ENCODE data around the gene KNDC1.

- no peak for TF ChIP-seq POLR2A (IDR thresholded peaks at IDR 0.05)
- no peak for TF ChIP-seq CTCF (IDR thresholded peaks at IDR 0.05)
Measured at GRCh38 chr10:133177380-133178157, 17.6 kb downstream of the KNDC1 start.

All from Peyer's patch (tissue), 4 donors.